KOPT-K1 (cell line): ENCODE measurements around the gene STPG2.
"Not testable (repeated sequence)": the region's sequence is repeated elsewhere in the genome, so short reads cannot be mapped to it uniquely, and the experiment has no call there.

Experiments used
- H3K27ac ChIP-seq: fragments of 200-600 bp; sonication (generic); 2 replicates; pipeline ENCODE4 v1.5.1; 2016; ENCODE audit warnings: antibody characterized with exemption, mild to moderate bottlenecking, low read depth, low read length; ENCODE audit not compliant: poor library complexity, severe bottlenecking
- H3K36me3 ChIP-seq: fragments of 200-600 bp; sonication (generic); 2 replicates; pipeline ENCODE4 v1.5.1; 2017; ENCODE audit warnings: antibody characterized with exemption, mild to moderate bottlenecking, low read length, moderate library complexity; ENCODE audit not compliant: insufficient read depth
- H3K9me3 ChIP-seq: fragments of 200-600 bp; sonication (generic); 2 replicates; pipeline ENCODE4 v1.5.1; 2017; ENCODE audit warnings: antibody characterized with exemption, low read length, mild to moderate bottlenecking; ENCODE audit not compliant: insufficient read depth, poor library complexity, severe bottlenecking

The STPG2 gene

DNA sequence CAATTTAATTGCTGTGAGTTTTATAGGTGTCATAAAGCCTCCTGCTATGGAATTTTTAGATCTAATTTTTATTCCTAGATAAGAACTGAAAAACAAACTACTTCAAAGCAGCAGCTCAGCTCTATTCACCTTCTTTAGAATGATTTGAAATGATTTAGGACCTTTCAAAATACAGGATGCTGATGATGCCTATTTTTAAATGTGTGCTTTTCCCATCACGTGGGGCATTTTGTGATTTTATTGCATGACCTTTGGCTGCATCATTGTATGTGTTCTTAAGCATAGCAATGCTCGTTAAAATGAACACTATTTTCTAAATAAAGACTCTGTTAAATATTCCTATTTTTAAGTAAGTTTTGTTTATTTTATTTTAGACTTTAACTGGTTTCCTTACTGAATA lies 537.3 kb downstream of the STPG2 start:
- no peaks in the 10 kb centered on the region for H3K9me3 ChIP-seq
- H3K27ac ChIP-seq: no peak overlapping the region

DNA sequence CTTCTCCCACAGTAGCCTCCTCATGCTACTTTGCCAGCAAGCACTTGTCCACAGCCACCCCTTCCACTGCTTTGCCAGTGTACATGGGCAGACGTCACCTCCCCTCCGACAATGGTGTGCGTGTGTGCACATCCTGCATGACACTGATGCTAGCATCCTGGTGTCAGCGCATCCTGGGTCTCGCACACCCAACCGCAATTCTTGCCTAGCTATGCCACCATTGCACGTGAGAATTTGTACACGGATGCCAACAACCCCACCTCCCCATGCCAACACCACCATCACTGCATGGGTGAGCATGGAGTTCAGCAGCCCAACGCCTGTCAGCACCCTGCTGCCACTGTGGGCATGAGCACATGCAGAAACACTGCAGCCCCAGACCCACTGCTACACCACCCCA lies 550.0 kb downstream of the STPG2 start:
- Histone ChIP-seq H3K27ac (no peak overlapping the region), H3K9me3 (no peaks in the 10 kb centered on the region), H3K36me3 (no peaks in the 10 kb centered on the region)

More for the DNA sequence above, 537.3 kb downstream of the STPG2 start:
- no peaks in the 10 kb centered on the region for H3K36me3 ChIP-seq

DNA sequence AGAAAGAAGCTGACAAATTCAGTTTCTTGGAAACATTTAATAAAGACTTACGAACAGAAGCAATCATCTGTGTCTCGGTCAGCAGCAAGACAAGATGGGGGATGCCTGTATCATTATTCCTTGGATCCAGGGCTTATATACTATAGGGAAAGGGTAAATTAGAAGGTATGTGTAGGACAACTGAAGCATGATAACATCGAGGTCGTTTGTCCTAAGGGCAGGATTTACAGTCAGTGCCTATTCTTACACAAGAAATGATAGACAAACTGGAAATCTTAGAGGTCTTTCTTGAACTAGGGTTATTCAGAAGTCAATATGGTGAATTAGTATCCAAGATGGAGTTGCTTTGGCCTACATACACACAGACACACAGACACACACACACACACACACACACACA lies 553.0 kb downstream of the STPG2 start:
- Histone ChIP-seq H3K27ac (no peak overlapping the region), H3K36me3 (no peaks in the 10 kb centered on the region), H3K9me3 (no peaks in the 10 kb centered on the region)

DNA sequence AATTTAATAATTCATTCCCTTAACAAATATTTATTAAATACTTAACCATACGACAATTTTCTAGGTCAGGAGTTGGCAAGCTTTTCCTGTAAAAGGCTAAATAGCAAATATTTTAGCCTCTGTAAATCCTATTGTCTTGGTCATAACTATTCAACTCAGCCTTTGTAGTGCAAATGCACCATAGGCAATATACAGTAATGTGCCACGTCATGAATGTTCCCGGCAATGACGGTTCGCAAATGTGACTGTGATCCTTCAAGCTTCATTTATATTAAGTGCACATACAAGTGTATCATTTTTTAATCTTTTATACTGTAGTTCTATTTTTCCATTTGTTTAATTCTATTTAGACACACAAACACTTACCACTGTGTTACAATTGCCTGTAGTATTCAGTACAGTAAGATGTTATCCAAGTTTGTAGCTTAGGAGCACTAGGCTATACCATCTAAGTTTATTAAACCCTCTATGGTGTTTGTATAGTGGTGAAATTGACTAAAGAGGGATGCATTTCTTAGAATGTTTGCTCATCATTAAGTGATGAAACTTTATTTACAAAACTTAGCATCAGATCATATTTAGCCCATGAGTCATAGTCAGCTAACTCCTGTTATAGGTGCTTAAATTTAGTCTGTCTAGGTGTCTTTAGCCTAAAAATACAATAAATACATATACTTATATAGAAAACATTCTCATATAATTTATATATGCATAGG lies 553.6 kb downstream of the STPG2 start:
- H3K27ac ChIP-seq: no peak overlapping the region

DNA sequence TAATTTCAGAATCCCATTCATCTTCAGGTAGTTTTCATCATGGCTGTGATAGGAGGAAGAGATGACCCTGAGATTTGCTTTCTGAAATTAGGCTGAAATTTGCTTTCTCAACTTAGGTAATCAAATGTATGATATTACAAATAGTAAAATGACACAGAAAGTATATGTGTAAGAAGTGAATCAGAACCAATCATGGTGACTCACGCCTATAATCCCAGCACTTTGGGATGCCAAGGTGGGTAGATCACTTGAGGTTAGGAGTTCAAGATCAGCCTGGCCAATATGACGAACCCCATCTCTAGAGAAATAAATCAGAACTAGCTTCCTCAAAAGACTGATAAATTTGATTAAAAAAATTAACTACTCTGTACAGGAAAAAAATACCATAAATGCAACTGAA lies 555.4 kb downstream of the STPG2 start:
- Histone ChIP-seq H3K27ac (no peak overlapping the region), H3K36me3 (no peaks in the 10 kb centered on the region), H3K9me3 (no peaks in the 10 kb centered on the region)

More for the DNA sequence above, 553.6 kb downstream of the STPG2 start:
- Histone ChIP-seq H3K36me3 (no peaks in the 10 kb centered on the region), H3K9me3 (no peaks in the 10 kb centered on the region)

DNA sequence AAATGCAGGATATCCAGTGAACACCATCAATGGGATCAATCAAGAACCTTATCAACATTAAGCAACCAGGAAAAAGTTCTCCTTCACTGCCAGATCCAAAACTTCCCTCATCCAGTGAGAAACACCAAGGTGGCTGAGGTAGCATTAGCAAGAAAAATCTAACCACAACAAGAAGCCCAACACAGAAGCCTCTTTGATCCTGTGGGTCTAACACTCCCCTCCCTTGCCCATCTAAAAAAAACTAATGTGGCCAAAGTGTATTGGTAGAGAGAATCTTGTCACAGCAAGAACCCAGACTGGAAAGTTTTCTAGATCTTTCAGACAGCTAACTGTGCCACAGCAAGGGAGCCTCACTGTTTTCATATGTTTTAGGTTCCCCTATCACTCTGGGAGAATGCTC lies 558.0 kb downstream of the STPG2 start:
- Histone ChIP-seq H3K27ac (no peak overlapping the region), H3K36me3 (no peaks in the 10 kb centered on the region), H3K9me3 (no peaks in the 10 kb centered on the region)

DNA sequence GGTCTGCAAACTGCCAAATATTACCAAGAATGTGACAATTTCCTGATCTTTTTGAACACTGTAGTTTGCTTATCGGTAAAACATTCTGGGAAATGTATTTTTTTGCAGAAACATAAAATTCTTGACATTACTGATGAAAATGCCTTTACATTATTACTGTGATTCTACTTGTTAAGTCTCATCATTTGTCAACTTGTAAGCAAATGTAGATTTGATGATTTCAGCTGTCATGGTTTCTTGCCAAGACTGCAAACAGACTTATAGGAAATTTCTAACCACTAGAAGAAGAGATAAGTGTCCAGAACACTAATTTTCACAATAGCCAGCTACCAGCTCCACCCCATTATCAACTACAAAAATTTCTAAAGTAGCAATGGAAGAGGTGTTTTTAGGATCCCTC lies 560.4 kb downstream of the STPG2 start:
- no peaks in the 10 kb centered on the region for H3K36me3 ChIP-seq
- no peaks in the 10 kb centered on the region for H3K9me3 ChIP-seq
- no peak overlapping the region for H3K27ac ChIP-seq

DNA sequence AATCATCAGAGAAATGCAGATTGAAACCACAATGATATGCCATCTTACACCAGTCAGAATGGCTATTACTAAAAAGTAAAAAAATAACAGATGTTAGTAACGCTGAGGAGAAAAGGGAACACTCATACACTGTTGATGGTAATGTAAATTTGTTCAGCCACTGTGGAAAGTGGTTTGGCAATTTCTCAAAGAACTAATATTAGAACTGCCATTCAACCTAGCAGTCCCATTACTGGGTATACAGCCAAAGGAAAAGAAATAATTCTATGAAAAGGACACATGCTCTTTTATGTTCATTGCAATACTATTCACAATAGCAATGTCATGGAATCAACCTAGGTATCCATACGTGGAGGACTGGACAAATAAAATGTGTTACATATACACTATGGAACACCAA lies 566.3 kb downstream of the STPG2 start:
- H3K27ac ChIP-seq: no peak overlapping the region
- no peaks in the 10 kb centered on the region for H3K36me3 ChIP-seq
- no peaks in the 10 kb centered on the region for H3K9me3 ChIP-seq

DNA sequence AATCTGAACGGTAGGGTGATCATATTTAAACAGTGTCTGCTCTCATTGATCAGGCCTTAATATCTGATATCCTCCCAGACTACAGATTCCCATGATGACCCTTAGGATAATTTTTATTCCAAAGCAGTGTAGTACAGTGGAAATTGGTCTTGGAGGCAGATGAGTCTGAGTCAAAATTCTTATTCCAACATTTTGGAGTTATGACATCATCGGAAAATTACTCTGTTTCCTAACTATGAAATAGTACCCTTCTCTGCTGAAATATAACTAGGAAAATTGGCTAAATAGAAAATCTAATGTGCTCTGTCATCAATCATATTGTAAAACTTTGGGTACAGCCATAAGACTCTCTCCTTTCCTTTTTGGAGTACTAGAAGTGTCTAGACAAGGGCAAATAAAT lies 583.3 kb downstream of the STPG2 start:
- Histone ChIP-seq H3K36me3 (no peaks in the 10 kb centered on the region), H3K9me3 (no peaks in the 10 kb centered on the region), H3K27ac (no peak overlapping the region)

DNA sequence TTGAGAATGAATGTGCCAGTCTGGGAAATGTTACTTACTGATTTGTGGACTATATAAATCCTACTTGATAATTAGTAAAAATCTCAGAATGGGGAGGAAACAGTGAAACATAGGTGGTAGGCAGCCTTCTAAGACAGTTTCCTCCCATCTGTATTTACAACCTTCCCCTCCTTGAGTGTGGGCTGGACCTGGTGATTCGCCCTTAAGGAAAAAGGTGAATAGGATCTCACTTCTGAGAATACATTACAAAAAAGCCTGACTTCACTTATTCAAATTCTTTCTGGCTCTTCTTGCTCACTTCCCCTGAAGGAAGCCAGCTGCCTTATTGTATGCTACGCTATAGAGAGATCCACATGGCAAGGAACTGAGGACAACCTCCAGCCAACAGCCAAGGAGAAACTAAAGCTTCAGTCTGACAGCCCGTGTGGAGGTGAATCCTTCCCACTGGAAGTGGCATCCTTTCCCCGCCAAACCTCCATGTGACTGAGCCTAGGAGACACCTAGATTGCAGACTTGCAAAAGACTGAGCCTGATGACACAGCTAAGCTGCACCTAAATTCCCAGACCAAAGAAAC lies 585.0 kb downstream of the STPG2 start:
- H3K36me3 ChIP-seq: no peaks in the 10 kb centered on the region
- H3K9me3 ChIP-seq: no peaks in the 10 kb centered on the region
- H3K27ac ChIP-seq: no peak overlapping the region

DNA sequence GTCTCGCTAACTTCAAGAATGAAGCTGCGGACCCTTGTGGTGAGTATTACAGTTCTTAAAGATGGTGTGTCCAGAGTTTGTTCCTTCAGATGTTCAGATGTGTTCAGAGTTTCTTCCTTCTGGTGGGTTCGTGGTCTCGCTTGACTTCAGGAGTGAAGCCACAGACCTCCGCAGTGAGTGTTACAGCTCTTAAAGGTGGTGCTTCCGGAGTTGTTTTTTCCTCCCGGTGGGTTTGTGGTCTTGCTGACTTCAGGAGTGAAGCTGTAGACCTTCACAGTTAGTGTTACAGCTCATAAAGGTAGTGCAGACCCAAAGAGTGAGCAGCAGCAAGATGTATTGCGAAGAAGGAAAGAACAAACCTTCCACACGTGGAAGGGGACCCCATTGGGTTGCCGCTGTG lies 592.6 kb downstream of the STPG2 start:
- not testable (repeated sequence) for H3K36me3 ChIP-seq, H3K9me3 ChIP-seq, H3K27ac ChIP-seq

DNA sequence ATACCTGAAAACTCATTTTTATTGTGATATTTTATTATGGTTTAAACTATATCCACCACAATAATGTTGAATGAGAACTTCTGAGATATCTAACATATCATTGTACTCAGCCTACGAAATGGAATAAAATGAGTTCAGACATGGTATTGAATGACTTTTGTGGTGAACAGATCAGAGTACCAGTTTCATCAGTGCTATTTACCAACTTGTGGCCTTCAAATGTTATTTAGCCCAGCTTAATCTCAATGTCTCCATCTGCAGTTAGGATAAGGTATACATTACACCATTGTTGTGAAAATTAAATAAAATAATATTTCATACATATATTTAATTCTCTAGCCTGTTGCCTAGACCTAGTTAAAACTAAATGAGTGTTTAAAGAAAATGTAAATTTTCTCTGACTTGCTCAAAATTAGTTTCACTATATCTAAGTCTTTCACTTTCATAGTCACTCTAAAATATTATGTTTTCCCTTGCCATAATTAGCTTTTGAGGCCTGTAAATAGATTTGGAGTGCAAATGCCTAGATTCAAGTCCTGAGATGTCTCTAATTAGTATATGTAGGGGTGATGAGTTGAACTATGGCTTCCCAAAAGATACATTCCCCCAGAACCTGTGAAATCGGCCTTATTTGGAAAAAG lies 594.2 kb downstream of the STPG2 start:
- Histone ChIP-seq H3K36me3 (no peaks in the 10 kb centered on the region), H3K27ac (no peak overlapping the region), H3K9me3 (no peaks in the 10 kb centered on the region)

DNA sequence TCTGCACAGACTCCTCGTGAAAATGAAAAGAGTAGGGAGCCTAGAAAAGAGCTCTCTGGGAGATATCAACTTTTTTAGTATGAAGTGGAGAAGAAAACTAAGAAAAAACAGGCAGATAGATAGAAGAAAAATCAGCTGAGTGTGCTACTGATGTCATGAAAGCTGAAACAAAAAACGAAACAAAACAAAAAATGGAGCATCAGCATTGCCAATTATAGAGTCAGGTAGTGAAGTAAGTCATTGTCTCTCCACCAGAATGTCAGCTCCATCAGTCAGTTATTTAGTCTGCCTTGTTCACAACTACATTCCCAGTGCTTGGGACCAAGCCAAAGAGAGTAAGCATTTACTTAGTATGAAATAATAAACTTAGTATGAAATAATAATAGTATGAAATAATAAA lies 595.1 kb downstream of the STPG2 start:
- H3K36me3 ChIP-seq: no peaks in the 10 kb centered on the region
- no peaks in the 10 kb centered on the region for H3K9me3 ChIP-seq
- H3K27ac ChIP-seq: no peak overlapping the region

DNA sequence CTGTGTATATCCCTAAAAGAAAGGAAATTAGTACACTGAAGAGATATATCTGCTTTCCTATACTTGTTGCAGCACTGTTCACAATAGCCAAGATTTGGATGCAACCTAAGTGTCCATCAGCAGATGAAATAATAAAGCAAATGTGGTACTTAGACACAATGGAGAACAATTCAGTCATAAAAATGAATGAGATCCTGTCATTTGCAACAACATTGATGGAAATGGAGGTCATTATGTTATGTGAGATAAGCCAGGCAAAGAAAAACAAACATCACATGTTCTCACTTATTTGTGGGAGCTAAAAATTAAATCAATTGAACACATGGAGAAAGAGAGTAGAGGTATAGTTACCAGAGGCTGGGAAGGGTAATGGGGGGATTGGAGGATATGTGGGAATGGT lies 611.9 kb downstream of the STPG2 start:
- no peaks in the 10 kb centered on the region for H3K9me3 ChIP-seq
- H3K27ac ChIP-seq: no peak overlapping the region
- no peaks in the 10 kb centered on the region for H3K36me3 ChIP-seq

DNA sequence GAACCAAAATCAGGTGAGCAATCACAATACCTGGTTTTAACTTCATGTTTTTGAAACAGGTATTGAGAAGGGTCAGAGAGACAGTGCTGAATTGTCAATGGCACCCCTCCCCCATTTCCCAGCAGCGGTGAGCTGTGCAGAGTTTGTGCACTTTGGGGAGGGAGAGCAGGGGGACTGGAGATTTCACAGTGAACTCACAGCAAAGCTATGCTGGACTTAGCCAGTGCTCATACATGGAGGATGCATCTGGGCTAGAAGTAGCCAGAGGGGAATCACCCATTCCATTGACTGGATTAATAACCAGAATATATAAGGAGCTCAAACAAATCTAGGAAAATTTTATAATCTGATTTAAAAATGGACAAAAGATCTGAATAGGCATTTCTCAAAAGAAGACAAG lies 612.6 kb downstream of the STPG2 start:
- Histone ChIP-seq H3K27ac (no peak overlapping the region), H3K9me3 (no peaks in the 10 kb centered on the region), H3K36me3 (no peaks in the 10 kb centered on the region)

DNA sequence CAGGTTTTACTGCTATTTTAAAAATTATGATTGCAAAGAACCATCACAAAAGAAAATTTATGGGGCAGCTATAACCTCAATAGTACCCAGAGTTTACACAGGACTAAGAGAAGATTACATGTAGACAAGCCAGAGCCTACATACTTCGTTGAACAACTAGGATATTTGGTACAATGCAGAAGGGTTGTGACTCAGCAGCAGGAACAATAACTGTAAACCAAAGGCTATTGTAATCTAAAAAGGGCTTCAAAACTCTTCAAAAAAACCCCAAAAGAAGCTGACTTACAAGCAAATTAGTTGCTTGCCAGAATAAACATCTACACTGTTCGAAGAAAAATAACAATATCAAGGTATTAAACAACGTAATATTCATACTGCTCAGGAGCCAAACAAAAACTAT lies 618.0 kb downstream of the STPG2 start:
- H3K9me3 ChIP-seq: no peaks in the 10 kb centered on the region
- H3K27ac ChIP-seq: no peak overlapping the region
- H3K36me3 ChIP-seq: no peaks in the 10 kb centered on the region
